ENCODE data around the gene PKNOX2. TPM values are rescaled to one million over a fixed set of nuclear protein-coding genes. Genes with fewer than 3 reads are reported as not detected.
A peak's percentile ranks its signal among the peaks of the same experiment; 100 is the strongest.

Gene PKNOX2
- total RNA-seq, 4 donors from 2014 or later, result 1.2 to 5.7 (median 2.2) TPM

GRCh38 chr11:125297346-125297915 lies 132.9 kb downstream of the PKNOX2 start:
- no peaks in the 10 kb centered on the region for H3K36me3 ChIP-seq
- TF ChIP-seq EP300 (IDR thresholded peaks at IDR 0.05) (no peak), POLR2A (IDR thresholded peaks at IDR 0.05) (no peak), CTCF (IDR thresholded peaks at IDR 0.05) (no peak), POLR2AphosphoS5 (IDR thresholded peaks at IDR 0.05) (no peak)
- no peaks in the 10 kb centered on the region for H3K9me3 ChIP-seq
- no peak overlapping the region for H3K27ac ChIP-seq
- WGBS, 2 donors (ENCODE audit: low coverage in 1 of 2), result 84 to 89% methylated on average over 7 of the region's 7 CpGs
- ATAC-seq, result no peak
- H3K4me1 ChIP-seq, result peaks cover 0 to 18% (median 6%) of the 10 kb centered on the region in 3 donors
- no peak overlapping the region for H3K4me3 ChIP-seq
- no peaks in the 10 kb centered on the region for H3K27me3 ChIP-seq

- H3K4me3 ChIP-seq, result no peak overlapping the region
- H3K36me3 ChIP-seq, result no peaks in the 10 kb centered on the region
- H3K4me1 ChIP-seq, result peaks cover 0 to 18% (median 6%) of the 10 kb centered on the region in 3 donors
- H3K27me3 ChIP-seq, result no peaks in the 10 kb centered on the region
- no peaks in the 10 kb centered on the region for H3K9me3 ChIP-seq
- H3K27ac ChIP-seq, result no peak overlapping the region
- WGBS, 2 donors (ENCODE audit: low coverage in 1 of 2), result 90 to 100% methylated on average over 1 to 4 of the region's 8 CpGs
- TF ChIP-seq POLR2AphosphoS5 (IDR thresholded peaks at IDR 0.05) (no peak), EP300 (IDR thresholded peaks at IDR 0.05) (no peak), POLR2A (IDR thresholded peaks at IDR 0.05) (no peak), CTCF (IDR thresholded peaks at IDR 0.05) (no peak)
- no peak for ATAC-seq
Observed at GRCh38 chr11:125299061-125299615, 134.6 kb downstream of the PKNOX2 start.

- Histone ChIP-seq H3K27me3 (no peaks in the 10 kb centered on the region), H3K27ac (no peak overlapping the region), H3K9me3 (no peaks in the 10 kb centered on the region), H3K4me3 (no peak overlapping the region), H3K4me1 (peaks cover 0 to 18% (median 6%) of the 10 kb centered on the region in 3 donors), H3K36me3 (no peaks in the 10 kb centered on the region)
- TF ChIP-seq POLR2AphosphoS5 (IDR thresholded peaks at IDR 0.05) (no peak), POLR2A (IDR thresholded peaks at IDR 0.05) (no peak), CTCF (IDR thresholded peaks at IDR 0.05) (no peak), EP300 (IDR thresholded peaks at IDR 0.05) (no peak)
- WGBS, 2 donors (ENCODE audit: low coverage in 1 of 2), result 94% methylated on average over 6 of the region's 9 CpGs; no CpG with 5 or more reads in 1 of the 2 donors
- no peak for ATAC-seq
Observed at GRCh38 chr11:125299821-125300220, 135.3 kb downstream of the PKNOX2 start.

- Histone ChIP-seq H3K27ac (peak overlapping the region in 2 of 4 donors; percentile 20 to 46), H3K36me3 (no peaks in the 10 kb centered on the region), H3K27me3 (no peaks in the 10 kb centered on the region), H3K4me3 (no peak overlapping the region), H3K4me1 (peaks cover 0 to 18% (median 6%) of the 10 kb centered on the region in 3 donors), H3K9me3 (no peaks in the 10 kb centered on the region)
- 34% methylated on average over 2 of the region's 3 CpGs; no CpG with 5 or more reads in 1 of the 2 donors for WGBS, 2 donors (ENCODE audit: low coverage in 1 of 2)
- TF ChIP-seq EP300 (IDR thresholded peaks at IDR 0.05) (no peak), CTCF (IDR thresholded peaks at IDR 0.05) (no peak), POLR2AphosphoS5 (IDR thresholded peaks at IDR 0.05) (peak; percentile 29), POLR2A (IDR thresholded peaks at IDR 0.05) (no peak)
- ATAC-seq, result peak; percentile 76
Observed at GRCh38 chr11:125300791-125301218, 136.3 kb downstream of the PKNOX2 start.

- 29 to 60% methylated on average over 1 to 3 of the region's 3 CpGs for WGBS, 2 donors (ENCODE audit: low coverage in 1 of 2)
- peak overlapping the region in 2 of 4 donors; percentile 20 to 46 for H3K27ac ChIP-seq
- no peaks in the 10 kb centered on the region for H3K9me3 ChIP-seq
- no peaks in the 10 kb centered on the region for H3K36me3 ChIP-seq
- no peaks in the 10 kb centered on the region for H3K27me3 ChIP-seq
- peaks cover 0 to 18% (median 6%) of the 10 kb centered on the region in 3 donors for H3K4me1 ChIP-seq
- no peak for ATAC-seq
- H3K4me3 ChIP-seq, result no peak overlapping the region
- TF ChIP-seq POLR2A (IDR thresholded peaks at IDR 0.05) (no peak), CTCF (IDR thresholded peaks at IDR 0.05) (no peak), EP300 (IDR thresholded peaks at IDR 0.05) (no peak), POLR2AphosphoS5 (IDR thresholded peaks at IDR 0.05) (no peak)
Observed at GRCh38 chr11:125301346-125301745, 136.8 kb downstream of the PKNOX2 start.

Measured in gastroesophageal sphincter (tissue), 4 donors.